ENCODE data around the gene BCL2L1.

Gene BCL2L1

DNA sequence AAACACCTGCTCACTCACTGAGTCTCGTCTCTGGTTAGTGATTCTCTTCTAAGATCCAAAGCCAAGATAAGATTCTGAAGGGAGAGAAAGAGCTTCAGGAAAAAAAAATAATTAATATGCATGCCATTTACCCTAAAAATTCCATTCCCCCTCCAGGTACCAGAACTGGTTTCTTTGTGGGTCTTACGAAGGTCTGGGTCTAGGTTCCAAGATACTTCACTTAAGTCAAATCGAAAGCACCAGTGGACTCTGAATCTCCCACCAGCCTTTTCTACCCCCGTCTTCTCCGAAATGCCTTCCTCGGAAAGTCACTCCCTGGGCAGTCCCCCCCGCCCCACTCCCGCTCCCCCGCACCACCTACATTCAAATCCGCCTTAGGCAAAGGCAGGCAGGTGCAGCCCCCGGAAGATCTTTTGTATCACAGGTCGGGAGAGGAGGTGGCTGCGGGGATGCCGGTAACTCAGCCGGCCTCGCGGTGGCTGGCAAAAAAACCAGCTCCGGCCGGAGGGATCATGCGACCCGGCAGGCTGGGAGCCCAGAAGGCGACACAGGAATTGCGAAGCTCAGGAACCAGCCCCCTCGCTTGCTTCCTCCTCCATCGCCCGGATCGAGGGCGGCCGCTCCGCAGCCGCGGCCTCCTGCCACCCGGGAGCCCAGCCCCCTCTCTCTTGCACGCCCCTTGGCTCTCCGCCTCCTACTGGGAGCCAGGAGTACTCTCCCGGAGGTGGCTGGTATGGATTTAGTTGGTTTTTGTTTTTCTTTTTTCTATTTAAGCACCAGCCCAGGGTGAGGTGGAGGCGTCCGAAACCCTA lies at the start of gene BCL2L1:
TSS of gene BCL2L1 (minus strand) at position 612 of the 812 bp plus-strand sequence. CDS start 650 bp downstream, outside the sequence.
- in situ Hi-C loops (cut with MboI; ENCODE audit: low sequenced_read_pairs), result loop anchor here (10.0 kb wide), 1 partner anchor 58 kb away; no protein-coding TSS in a partner anchor

DNA sequence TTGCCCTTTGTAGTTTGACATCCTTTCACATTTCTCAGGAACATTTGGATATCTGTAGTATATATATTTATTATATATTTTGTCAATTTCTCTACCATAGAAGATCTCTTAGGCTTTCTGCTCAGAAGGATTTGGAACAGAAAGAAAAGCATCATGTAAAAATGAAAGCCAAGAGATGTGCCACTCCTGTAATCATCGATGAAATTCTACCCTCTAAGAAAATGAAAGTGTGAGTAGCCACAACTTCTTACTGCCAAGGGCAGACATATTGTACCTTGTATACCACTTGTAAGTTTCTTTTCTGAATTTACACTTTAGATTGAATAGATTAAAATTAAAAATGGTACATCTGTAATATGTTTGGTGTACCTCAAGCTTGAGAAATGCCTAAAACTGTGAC lies 47.6 kb upstream of the BCL2L1 start:
- in situ Hi-C loops (cut with MboI; ENCODE audit: low sequenced_read_pairs), result no loop called here

DNA sequence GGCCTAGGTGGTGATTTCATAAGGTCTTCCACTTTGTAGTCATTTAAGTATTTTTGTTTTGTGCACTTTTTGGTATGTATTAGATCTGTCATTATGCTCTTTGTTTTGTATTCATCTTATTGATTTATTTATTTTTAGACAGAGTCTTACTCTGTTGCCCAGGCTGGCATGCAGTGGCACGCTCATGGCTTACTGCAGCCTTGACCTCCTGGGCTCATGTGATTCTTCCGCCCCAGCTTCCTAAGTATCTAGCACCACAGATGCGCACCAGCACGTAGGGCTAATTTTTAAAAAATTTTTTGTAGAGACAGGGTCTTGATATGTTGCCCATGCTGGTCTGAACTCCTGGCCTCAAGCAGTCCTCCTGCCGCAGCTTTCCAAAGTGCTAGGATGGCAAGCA lies 47.0 kb upstream of the BCL2L1 start:
- in situ Hi-C loops (cut with MboI; ENCODE audit: low sequenced_read_pairs), result no loop called here

DNA sequence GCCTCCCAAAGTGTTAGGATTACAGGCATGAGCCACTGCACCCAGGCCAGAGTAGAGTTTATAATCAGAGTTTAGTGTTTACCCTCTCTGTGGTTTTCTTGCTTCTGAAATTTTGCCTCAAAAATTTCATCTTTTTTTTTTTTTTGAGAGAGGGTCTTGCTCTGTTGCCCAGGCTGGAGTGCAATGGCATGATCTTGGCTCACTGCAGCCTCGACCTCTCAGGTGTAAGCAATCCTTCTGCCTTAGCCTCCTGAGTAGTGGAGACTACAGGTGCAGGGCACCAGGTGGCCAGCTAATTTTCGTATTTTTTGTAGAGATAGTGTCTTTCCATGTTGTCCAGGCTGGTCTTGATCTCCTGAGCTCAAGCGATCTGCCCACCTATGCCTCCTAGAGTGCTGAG lies 45.1 kb upstream of the BCL2L1 start:
- in situ Hi-C loops (cut with MboI; ENCODE audit: low sequenced_read_pairs), result no loop called here

DNA sequence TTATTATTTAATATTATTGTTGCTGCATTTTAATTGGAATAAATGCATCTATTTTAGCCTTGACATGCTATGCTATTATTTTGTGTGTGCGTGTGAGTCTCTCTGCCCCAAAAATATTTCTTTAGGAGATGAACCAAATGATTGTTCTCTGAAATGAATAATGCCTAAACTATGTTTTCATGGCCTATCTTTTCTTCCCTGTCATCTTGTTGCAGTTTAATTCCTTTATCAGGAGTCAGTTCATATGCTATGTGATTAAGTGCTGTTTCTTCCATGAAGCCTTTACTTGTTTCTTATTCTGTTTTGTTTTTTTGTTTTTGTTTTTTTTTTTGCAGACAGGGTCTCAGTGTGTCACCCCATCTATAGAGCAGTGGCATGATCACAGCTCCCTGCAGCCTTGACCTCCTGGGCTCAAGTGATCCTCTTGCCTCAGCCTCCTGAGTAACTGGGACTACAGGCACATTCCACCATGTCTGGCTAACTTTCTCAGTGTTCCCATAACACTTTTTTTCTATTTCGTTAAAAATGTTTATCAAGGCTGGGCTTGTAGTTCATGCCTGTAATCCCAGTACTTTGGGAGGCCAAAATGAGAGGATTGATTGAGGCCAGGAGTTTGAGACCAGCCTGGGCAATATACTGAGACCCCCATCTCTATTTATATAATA lies 42.1 kb upstream of the BCL2L1 start:
- in situ Hi-C loops (cut with MboI; ENCODE audit: low sequenced_read_pairs), result no loop called here

DNA sequence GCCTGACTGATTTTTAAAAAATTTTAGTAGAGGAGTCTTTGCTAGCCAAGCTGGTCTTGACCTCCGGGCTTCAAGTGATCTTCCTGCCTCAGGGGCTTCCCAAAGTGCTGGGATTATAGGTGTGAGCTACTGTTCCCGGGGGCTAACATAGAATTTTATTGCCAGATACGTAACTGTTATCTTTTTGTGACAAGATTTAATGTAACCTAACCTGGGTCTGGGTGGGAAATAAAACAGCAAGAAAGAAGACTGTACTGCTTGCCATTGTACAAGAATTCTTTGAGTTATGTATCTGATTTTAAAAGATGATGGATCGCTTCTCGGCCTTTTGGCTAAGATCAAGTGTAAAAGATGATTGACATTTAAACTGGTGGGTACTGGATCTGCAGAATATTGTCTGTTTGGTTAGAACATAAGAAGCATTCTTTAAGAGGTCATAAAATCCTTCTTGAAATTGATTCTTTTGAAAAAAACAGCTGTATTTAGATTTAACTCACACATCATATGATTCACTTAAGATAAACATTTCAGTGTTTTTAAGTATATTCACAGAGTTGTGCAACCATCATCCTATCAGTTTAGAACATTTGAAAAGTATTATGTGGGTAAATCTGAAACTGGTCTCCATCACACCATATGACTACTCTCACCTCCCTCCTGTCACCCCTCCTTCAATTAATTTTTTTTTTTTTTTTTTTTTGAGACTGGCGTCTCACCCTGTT lies 38.0 kb upstream of the BCL2L1 start:
- in situ Hi-C loops (cut with MboI; ENCODE audit: low sequenced_read_pairs), result no loop called here

DNA sequence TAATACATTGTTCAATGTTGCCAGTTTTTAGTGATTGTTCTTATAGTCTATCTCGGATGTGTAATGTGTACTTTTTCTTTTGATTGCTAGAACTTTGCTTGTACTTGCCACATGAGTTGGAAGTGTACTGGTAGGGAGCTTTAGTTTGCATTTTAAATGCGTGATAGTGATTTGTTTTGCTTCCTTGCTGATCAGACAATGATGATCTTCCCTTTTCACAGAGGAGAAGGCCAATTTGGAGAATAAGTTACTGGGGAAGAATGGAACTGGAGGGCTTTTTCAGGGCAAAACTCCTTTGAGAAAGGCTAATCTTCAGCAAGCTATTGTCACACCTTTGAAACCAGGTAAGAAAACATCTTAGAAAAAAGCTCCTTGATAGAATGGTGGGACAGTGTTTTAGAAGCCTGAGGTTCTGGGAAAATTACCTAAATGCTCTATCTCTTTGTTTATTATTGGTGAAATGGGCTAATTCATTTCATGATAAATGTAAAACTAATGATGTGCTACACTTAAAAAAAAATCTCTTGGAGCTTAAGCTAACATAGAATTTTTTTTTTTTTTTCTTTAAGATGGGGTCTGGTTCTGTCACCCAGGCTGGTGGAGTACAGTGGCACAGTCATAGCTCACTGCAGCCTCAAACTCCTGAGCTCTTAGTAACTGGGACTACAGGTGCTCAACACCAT lies 37.3 kb upstream of the BCL2L1 start:
- in situ Hi-C loops (cut with MboI; ENCODE audit: low sequenced_read_pairs), result no loop called here

DNA sequence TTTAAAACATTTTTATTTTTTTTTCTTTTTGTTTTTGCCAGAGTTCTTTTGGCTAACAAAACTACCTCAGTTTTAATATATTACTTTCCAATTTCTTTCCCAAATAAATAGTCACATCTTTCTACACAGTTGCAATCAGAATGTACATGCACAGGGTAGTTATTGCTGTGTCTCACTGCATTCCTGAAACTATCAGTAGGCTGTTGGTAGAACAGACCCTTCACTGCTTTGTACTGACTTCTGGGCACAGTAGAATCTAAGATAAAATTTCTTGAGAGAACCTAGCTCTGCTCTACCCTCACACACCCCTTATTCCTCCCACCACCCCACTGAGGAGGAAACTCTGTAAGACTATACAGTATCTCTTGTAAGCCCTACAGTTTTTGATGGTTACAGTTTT lies 36.3 kb upstream of the BCL2L1 start:
- in situ Hi-C loops (cut with MboI; ENCODE audit: low sequenced_read_pairs), result no loop called here

DNA sequence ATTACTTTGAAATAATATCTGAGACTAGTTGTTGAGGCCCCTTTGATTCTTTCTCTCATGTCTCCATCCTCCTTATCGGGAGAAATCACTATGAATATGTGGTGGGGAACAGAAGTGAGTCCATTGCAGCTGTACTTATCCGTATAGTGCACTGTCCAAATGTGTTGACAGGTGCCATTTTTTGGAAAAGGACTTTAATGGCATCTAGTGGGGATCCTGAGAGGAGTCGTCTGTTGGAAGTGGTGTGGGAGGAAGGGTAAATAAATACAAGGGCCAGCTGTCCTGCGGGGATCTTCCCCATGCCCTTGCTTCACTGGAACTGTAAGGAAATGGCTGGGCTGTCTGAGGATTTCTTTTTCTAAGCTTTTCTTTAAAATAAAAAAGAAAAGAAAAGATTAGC lies 35.9 kb upstream of the BCL2L1 start:
- in situ Hi-C loops (cut with MboI; ENCODE audit: low sequenced_read_pairs), result no loop called here

DNA sequence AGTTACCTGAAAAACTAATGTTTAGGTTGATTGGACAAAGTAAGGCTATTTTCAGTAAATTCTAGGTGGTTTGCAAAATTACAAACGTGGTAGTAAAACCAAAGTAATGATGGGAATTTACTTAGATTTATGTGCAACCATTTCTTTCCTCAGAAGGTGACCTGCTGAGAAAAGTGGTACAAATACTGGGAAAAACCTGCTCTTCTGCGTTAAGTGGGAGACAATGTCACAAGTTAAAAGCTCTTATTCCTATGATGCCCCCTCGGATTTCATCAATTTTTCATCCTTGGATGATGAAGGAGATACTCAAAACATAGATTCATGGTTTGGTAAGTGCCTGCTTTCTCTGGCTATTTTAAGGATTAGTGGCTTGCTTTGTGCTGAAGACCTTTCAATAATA lies 34.6 kb upstream of the BCL2L1 start:
- in situ Hi-C loops (cut with MboI; ENCODE audit: low sequenced_read_pairs), result no loop called here

DNA sequence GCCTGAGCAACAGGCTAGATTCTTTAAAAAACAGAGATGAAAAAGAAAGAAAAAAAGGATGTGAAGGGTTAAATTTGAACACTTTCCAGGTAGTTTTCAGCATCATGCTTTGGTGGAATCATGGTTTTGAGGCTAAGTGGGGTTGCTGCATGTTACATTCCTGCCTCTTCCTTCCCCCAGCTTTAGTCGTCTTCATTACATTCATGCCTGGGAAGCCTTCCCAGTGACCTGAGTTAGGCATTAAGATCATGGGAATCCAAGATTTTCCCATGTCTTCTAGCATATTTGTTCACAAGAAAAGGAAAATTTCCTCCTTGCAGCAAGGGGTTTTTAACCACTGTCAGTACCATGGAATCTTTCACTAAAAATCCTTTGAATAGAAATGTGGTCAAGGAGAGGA lies 28.5 kb upstream of the BCL2L1 start:
- in situ Hi-C loops (cut with MboI; ENCODE audit: low sequenced_read_pairs), result no loop called here

DNA sequence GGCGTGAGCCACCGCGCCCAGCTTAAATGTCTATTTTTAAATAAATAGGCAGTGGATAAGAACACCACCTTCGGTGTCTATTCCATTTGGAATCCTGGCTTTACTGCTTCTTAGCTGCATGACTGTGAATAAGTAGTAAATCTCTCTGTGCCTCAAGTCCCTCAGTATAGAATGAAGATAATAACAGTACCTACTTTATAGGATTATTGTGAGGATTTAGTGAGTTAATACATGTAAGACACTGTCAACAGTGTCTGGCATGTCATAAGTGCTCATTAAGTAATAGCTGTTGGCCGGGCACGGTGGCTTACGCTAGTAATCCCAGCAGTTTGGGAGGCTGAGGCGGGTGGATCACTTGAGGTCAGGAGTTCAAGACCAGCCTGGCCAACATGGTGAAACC lies 26.6 kb upstream of the BCL2L1 start:
- in situ Hi-C loops (cut with MboI; ENCODE audit: low sequenced_read_pairs), result loop anchor here (25.0 kb wide), 1 partner anchor 162 kb away; no protein-coding TSS in a partner anchor

DNA sequence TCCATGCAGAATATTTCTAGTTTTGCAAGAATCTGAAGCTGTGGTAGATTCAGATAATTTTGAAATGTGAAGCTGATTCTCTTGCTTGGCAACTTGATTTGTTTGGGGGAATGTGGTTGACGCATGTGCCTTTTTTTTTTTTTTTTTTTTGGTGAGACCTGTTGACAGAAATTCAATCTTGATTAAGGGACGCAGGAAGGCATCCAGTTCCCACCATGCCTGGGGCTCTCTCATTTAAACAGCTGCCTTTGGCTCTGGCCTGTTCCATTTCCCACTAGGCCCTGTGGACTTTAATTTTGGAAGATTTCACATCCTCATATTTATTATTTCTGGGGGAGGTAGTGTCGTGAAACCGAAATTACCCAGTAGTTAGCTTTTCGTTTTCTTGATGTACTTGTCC lies 25.0 kb upstream of the BCL2L1 start:
- in situ Hi-C loops (cut with MboI; ENCODE audit: low sequenced_read_pairs), result loop anchor here (25.0 kb wide), 1 partner anchor 160 kb away; no protein-coding TSS in a partner anchor

DNA sequence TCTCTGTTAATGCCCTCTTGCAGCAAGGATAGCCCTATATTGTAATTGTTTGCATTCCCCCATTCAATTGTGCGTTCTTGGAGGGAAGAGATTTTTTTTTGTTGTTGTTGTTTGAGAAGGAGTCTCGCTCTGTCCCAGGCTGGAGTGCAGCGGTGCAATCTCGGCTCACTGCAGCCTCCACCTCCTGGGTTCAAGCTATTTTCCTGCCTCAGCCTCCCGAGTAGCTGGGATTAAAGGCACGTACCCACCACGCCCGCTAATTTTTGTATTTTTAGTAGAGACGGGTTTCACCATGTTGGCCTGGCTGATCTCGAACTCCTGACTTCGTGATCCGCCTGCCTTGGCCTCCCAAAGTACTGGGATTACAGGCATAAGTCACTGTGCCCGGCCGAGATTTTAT lies 24.4 kb upstream of the BCL2L1 start:
- in situ Hi-C loops (cut with MboI; ENCODE audit: low sequenced_read_pairs), result loop anchor here (25.0 kb wide), 1 partner anchor 160 kb away; no protein-coding TSS in a partner anchor

DNA sequence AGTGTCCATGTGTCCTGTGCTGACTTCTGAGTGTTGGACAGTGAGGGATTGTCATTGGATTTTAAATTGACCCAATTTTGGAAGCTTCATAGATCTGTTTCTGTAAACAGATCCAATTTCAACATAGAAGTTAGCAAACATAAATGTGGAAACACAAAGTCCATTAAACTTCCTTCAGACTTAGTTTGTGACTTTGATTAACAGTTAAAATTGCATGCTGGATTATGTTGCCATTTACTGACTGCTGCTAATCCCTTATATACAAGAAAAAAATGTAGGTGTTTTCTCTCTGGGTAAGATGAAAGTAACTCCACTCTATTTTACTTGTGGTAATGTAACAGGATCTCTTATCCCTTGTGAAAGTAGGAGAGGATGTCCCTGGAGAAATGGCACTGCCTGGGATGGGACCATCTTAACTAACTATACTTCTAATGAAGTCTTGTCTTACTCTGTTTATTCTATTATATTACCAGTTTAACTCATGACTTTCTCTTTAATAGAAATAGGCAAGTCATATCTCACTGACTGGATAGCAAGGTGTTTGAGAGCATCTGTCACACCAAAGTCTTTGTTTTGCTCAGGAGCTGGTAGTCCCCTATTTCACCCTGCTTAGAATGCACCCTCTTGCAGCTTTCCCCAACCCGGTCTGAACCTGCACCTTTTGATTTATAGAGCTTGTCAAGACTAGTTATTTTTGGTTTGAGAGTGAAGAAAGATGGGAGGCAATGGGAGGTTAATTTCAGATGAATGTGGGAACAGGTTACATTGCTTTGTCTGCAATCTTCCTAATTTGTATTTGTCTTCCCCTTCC lies 23.6 kb upstream of the BCL2L1 start:
- in situ Hi-C loops (cut with MboI; ENCODE audit: low sequenced_read_pairs), result loop anchor here (25.0 kb wide), 1 partner anchor 159 kb away; no protein-coding TSS in a partner anchor

DNA sequence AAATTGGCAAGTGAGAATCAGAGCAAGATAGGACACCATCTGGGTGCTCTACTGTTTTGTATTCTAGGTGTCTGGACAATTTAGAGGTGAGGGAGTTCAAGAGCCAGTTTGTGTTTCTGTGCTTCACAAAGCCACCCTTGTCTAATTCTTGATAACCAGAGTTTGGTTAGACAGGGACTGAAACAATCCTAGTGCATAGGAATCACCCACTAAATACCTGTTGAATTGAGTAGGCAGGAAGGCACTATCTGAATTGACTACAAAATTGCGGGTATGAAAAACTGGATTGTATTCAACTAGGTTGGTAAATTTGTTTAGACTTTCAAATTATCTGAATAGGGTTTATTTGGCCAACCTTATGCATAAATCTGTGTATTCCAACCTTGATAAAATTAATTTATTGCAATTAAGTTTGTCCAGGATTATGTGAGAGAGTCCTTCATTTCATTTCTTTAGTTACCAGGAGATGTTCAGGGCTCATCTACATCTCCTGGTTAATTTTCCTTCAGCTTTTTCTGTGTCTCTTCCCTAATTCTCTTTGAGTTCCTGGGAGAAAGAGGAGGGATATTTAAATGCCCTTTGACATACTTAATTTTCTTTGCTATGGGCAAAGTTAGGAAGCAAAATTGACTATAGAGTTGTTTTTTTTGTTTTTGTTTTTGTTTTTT lies 18.1 kb upstream of the BCL2L1 start:
- in situ Hi-C loops (cut with MboI; ENCODE audit: low sequenced_read_pairs), result loop anchor here (25.0 kb wide), 1 partner anchor 153 kb away; no protein-coding TSS in a partner anchor

DNA sequence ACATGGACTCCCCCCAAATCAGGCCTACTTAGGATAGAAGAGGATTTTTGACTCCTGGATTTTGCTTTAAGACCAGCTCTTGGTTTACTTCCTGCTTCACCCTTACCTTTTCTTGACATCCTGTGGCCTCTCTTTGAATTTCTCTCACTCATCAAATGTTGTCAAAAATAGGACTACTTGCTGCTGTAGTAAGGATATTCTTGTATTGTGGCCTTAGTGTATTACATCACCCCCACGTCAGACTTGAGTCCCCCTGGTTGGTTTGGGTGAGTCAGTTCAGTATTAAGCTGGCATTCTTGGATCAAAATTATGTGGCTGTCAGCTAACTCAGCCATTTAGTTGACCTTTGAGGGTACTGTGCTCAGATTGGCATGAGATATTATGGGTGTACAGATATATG lies 17.5 kb upstream of the BCL2L1 start:
- in situ Hi-C loops (cut with MboI; ENCODE audit: low sequenced_read_pairs), result loop anchor here (25.0 kb wide), 1 partner anchor 153 kb away; no protein-coding TSS in a partner anchor

DNA sequence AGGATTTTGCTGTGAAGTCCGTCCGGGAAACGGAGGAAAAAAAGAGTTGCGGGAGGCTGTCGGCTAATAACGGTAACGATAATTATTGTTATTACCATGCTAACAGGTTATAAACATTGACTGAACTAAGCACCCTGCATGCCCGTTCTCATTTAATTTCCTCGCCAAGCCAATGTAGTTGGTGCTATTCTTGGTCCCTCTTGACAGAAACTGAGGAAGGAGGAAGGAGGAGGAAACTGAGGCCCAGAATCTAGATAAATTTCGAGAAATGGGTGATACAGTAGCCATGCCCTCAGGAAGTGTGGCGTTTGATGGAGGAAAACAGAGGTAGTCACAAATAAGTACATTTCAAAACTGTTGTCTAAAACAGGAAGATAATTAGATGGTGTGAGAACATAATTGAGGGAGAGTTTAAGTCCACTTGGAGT lies 16.9 kb upstream of the BCL2L1 start:
- in situ Hi-C loops (cut with MboI; ENCODE audit: low sequenced_read_pairs), result loop anchor here (25.0 kb wide), 1 partner anchor 152 kb away; no protein-coding TSS in a partner anchor

All from HL-60/S4 treated with phorbol 12-myristate 13-acetate at 8.2 ng/mL for 4 days and 3 days (cell line).